ENCODE measurements around the gene IFT74. TPM values are rescaled to one million over a fixed set of nuclear protein-coding genes. Genes with fewer than 3 reads are reported as not detected.

The IFT74 gene
- total RNA-seq, 1 donor from 2014 or later = 19.9 TPM

GRCh38 chr9:26974927-26975326, 18.7 kb downstream of the IFT74 start:
- no peak for DNase-seq (ENCODE audit: low spot score)

GRCh38 chr9:26975728-26976707, 19.8 kb downstream of the IFT74 start:
- DNase-seq (ENCODE audit: low spot score) = peak; percentile 23

GRCh38 chr9:26983340-26983739, 27.1 kb downstream of the IFT74 start:
- no peak for DNase-seq (ENCODE audit: low spot score)

- DNase-seq (ENCODE audit: low spot score) = no peak
These were observed 39.6 kb downstream of the IFT74 start for GRCh38 chr9:26995810-26996209.

GRCh38 chr9:27003426-27004077, 47.3 kb downstream of the IFT74 start:
- no peak for DNase-seq (ENCODE audit: low spot score)

- DNase-seq (ENCODE audit: low spot score) = no peak
These were observed 49.3 kb downstream of the IFT74 start, which contains the start of gene LRRC19 for GRCh38 chr9:27005491-27005890. TSS of gene LRRC19 (minus strand) at chr9:27005672. CDS start at chr9:26999694, 5,978 bp downstream.

GRCh38 chr9:27019589-27019988, 63.4 kb downstream of the IFT74 start:
- no peak for DNase-seq (ENCODE audit: low spot score)

- no peak for DNase-seq (ENCODE audit: low spot score)
These were observed 66.7 kb downstream of the IFT74 start for GRCh38 chr9:27022920-27023319.

- no peak for DNase-seq (ENCODE audit: low spot score)
These were observed 73.0 kb downstream of the IFT74 start for GRCh38 chr9:27029186-27029585.

GRCh38 chr9:27033815-27034403, 77.7 kb downstream of the IFT74 start:
- peak; percentile 49 for DNase-seq (ENCODE audit: low spot score)

GRCh38 chr9:27037499-27037898, 81.3 kb downstream of the IFT74 start:
- DNase-seq (ENCODE audit: low spot score) = no peak

GRCh38 chr9:27041746-27042145, 85.5 kb downstream of the IFT74 start:
- no peak for DNase-seq (ENCODE audit: low spot score)

GRCh38 chr9:27042476-27042875, 86.3 kb downstream of the IFT74 start:
- no peak for DNase-seq (ENCODE audit: low spot score)

GRCh38 chr9:27043176-27043575, 87.0 kb downstream of the IFT74 start:
- DNase-seq (ENCODE audit: low spot score) = no peak

GRCh38 chr9:27047136-27047535, 90.9 kb downstream of the IFT74 start:
- DNase-seq (ENCODE audit: low spot score) = no peak

- no peak for DNase-seq (ENCODE audit: low spot score)
These were observed 97.3 kb downstream of the IFT74 start for GRCh38 chr9:27053369-27054022.

GRCh38 chr9:27054125-27054524, 97.9 kb downstream of the IFT74 start:
- no peak for DNase-seq (ENCODE audit: low spot score)

- DNase-seq (ENCODE audit: low spot score) = no peak
These were observed 98.6 kb downstream of the IFT74 start for GRCh38 chr9:27054841-27055240.

GRCh38 chr9:27059412-27059811, 103.2 kb downstream of the IFT74 start:
- no peak for DNase-seq (ENCODE audit: low spot score)

- no peak for DNase-seq (ENCODE audit: low spot score)
These were observed 103.7 kb downstream of the IFT74 start for GRCh38 chr9:27059907-27060306.

- no peak for DNase-seq (ENCODE audit: low spot score)
These were observed 109.1 kb downstream of the IFT74 start for GRCh38 chr9:27065288-27065687.
